Skeletal muscle cell (primary cell): ENCODE data around the gene MPP1.

Experiments
- DNase-seq: peaks from one replicate; pipeline ENCODE4 v3.0.0-alpha.2; 2010; ENCODE audit warnings: low read depth
- H3K4me3 ChIP-seq: 2 replicates; pipeline ENCODE4 v1.5.1; 2011; ENCODE audit warnings: low read depth, mild to moderate bottlenecking, control low read depth, low read length, moderate library complexity

The MPP1 gene

GRCh38 chrX:154780968-154781367 is 24.3 kb downstream of the MPP1 start:
- DNase-seq: no peak
- no peak overlapping the region for H3K4me3 ChIP-seq

GRCh38 chrX:154779261-154779660 is 26.0 kb downstream of the MPP1 start:
- DNase-seq: peak; percentile 49
- H3K4me3 ChIP-seq: no peak overlapping the region

GRCh38 chrX:154776753-154777152 is 28.5 kb downstream of the MPP1 start:
- DNase-seq: no peak
- H3K4me3 ChIP-seq: no peak overlapping the region

GRCh38 chrX:154775419-154776349 is 29.6 kb downstream of the MPP1 start:
- no peak overlapping the region for H3K4me3 ChIP-seq
- DNase-seq: no peak

- H3K4me3 ChIP-seq: no peak overlapping the region
- DNase-seq: no peak
Measured at GRCh38 chrX:154774622-154775021, 30.7 kb downstream of the MPP1 start.

GRCh38 chrX:154762537-154763296 is 42.6 kb downstream of the MPP1 start, which contains the start of gene DKC1:
DKC1 (plus strand) TSS chrX:154762864; CDS start chrX:154762966, 102 bp downstream.
- peak; percentile 81 for DNase-seq
- H3K4me3 ChIP-seq: peak within 1 kb of the TSS; percentile 70

GRCh38 chrX:154761977-154762536 is 43.2 kb downstream of the MPP1 start:
- H3K4me3 ChIP-seq: peak overlapping the region; percentile 70
- no peak for DNase-seq

- H3K4me3 ChIP-seq: no peak overlapping the region
- no peak for DNase-seq
Measured at GRCh38 chrX:154758696-154759095, 46.6 kb downstream of the MPP1 start.

- DNase-seq: no peak
- no peak overlapping the region for H3K4me3 ChIP-seq
Measured at GRCh38 chrX:154751669-154752271, 53.5 kb downstream of the MPP1 start.

- H3K4me3 ChIP-seq: peak overlapping the region; percentile 2
- no peak for DNase-seq
Measured at GRCh38 chrX:154751203-154751668, 54.0 kb downstream of the MPP1 start.

GRCh38 chrX:154750301-154751202 is 54.7 kb downstream of the MPP1 start, which contains the start of gene GAB3:
GAB3 (minus strand) TSS chrX:154751077; CDS start chrX:154751025, 52 bp downstream.
- DNase-seq: no peak
- peak within 1 kb of the TSS; percentile 51 for H3K4me3 ChIP-seq

- peak overlapping the region; percentile 51 for H3K4me3 ChIP-seq
- no peak for DNase-seq
Measured at GRCh38 chrX:154749856-154750255, 55.4 kb downstream of the MPP1 start.

GRCh38 chrX:154748712-154749339 is 56.5 kb downstream of the MPP1 start:
- no peak for DNase-seq
- H3K4me3 ChIP-seq: no peak overlapping the region

GRCh38 chrX:154742613-154743012 is 62.7 kb downstream of the MPP1 start:
- H3K4me3 ChIP-seq: no peak overlapping the region
- DNase-seq: no peak

GRCh38 chrX:154739952-154740465 is 65.3 kb downstream of the MPP1 start:
- no peak for DNase-seq
- H3K4me3 ChIP-seq: no peak overlapping the region

GRCh38 chrX:154738011-154738738 is 67.1 kb downstream of the MPP1 start:
- peak; percentile 68 for DNase-seq
- H3K4me3 ChIP-seq: no peak overlapping the region

- no peak overlapping the region for H3K4me3 ChIP-seq
- no peak for DNase-seq
Measured at GRCh38 chrX:154737136-154737535, 68.1 kb downstream of the MPP1 start.
